ENCODE data around the gene SELENOF.

The SELENOF gene

GRCh38 chr1:86913896-86914600, at the start of gene SELENOF:
SELENOF (minus strand) TSS chr1:86914126; CDS start chr1:86914111, 15 bp downstream.
- Histone ChIP-seq H3K27ac (peak within 1 kb of the TSS; percentile 79 to 97 (median 93)), H3K4me3 (peak within 1 kb of the TSS; percentile 66 to 98 (median 94))

- H3K27ac ChIP-seq, result no peak overlapping the region
- no peak overlapping the region for H3K4me3 ChIP-seq
Observed at GRCh38 chr1:86960548-86960947, 46.6 kb upstream of the SELENOF start.

GRCh38 chr1:86957221-86957620, 43.3 kb upstream of the SELENOF start:
- no peak overlapping the region for H3K27ac ChIP-seq
- no peak overlapping the region for H3K4me3 ChIP-seq

GRCh38 chr1:86956221-86956620, 42.3 kb upstream of the SELENOF start:
- Histone ChIP-seq H3K27ac (no peak overlapping the region), H3K4me3 (no peak overlapping the region)

- H3K4me3 ChIP-seq, result no peak overlapping the region
- H3K27ac ChIP-seq, result no peak overlapping the region
Observed at GRCh38 chr1:86955678-86956077, 41.8 kb upstream of the SELENOF start.

- H3K27ac ChIP-seq, result no peak overlapping the region
Observed at GRCh38 chr1:86953167-86953566, 39.2 kb upstream of the SELENOF start.

GRCh38 chr1:86951430-86951829, 37.5 kb upstream of the SELENOF start:
- no peak overlapping the region for H3K4me3 ChIP-seq
- no peak overlapping the region for H3K27ac ChIP-seq

More at GRCh38 chr1:86953167-86953566, 39.2 kb upstream of the SELENOF start:
- no peak overlapping the region for H3K4me3 ChIP-seq

- H3K27ac ChIP-seq, result no peak overlapping the region
Observed at GRCh38 chr1:86950712-86951419, 36.9 kb upstream of the SELENOF start.

GRCh38 chr1:86948212-86948611, 34.3 kb upstream of the SELENOF start:
- Histone ChIP-seq H3K27ac (no peak overlapping the region), H3K4me3 (no peak overlapping the region)

More at GRCh38 chr1:86950712-86951419, 36.9 kb upstream of the SELENOF start:
- H3K4me3 ChIP-seq, result no peak overlapping the region

- H3K4me3 ChIP-seq, result no peak overlapping the region
Observed at GRCh38 chr1:86942743-86943142, 28.8 kb upstream of the SELENOF start.

GRCh38 chr1:86942042-86942441, 28.1 kb upstream of the SELENOF start:
- Histone ChIP-seq H3K27ac (no peak overlapping the region), H3K4me3 (no peak overlapping the region)

More at GRCh38 chr1:86942743-86943142, 28.8 kb upstream of the SELENOF start:
- H3K27ac ChIP-seq, result no peak overlapping the region

GRCh38 chr1:86940599-86940998, 26.7 kb upstream of the SELENOF start:
- Histone ChIP-seq H3K27ac (no peak overlapping the region), H3K4me3 (no peak overlapping the region)

GRCh38 chr1:86939406-86939805, 25.5 kb upstream of the SELENOF start:
- no peak overlapping the region for H3K27ac ChIP-seq
- H3K4me3 ChIP-seq, result no peak overlapping the region

- Histone ChIP-seq H3K4me3 (no peak overlapping the region), H3K27ac (no peak overlapping the region)
Observed at GRCh38 chr1:86938855-86939254, 24.9 kb upstream of the SELENOF start.

GRCh38 chr1:86938450-86938849, 24.5 kb upstream of the SELENOF start:
- Histone ChIP-seq H3K4me3 (no peak overlapping the region), H3K27ac (no peak overlapping the region)

GRCh38 chr1:86933562-86934377, 19.8 kb upstream of the SELENOF start:
- H3K4me3 ChIP-seq, result no peak overlapping the region
- H3K27ac ChIP-seq, result no peak overlapping the region

- no peak overlapping the region for H3K27ac ChIP-seq
- no peak overlapping the region for H3K4me3 ChIP-seq
Observed at GRCh38 chr1:86933051-86933450, 19.1 kb upstream of the SELENOF start.

GRCh38 chr1:86928819-86929218, 14.9 kb upstream of the SELENOF start:
- Histone ChIP-seq H3K27ac (no peak overlapping the region), H3K4me3 (no peak overlapping the region)

GRCh38 chr1:86926883-86927282, 13.0 kb upstream of the SELENOF start:
- H3K27ac ChIP-seq, result no peak overlapping the region

GRCh38 chr1:86925742-86926141, 11.8 kb upstream of the SELENOF start:
- H3K27ac ChIP-seq, result no peak overlapping the region
- H3K4me3 ChIP-seq, result no peak overlapping the region

More at GRCh38 chr1:86926883-86927282, 13.0 kb upstream of the SELENOF start:
- no peak overlapping the region for H3K4me3 ChIP-seq
